RCC 7860 (cell line): ENCODE measurements around the gene TMEM245.

Experiments
- DNase-seq: peaks from one replicate; pipeline ENCODE4 v3.0.0-alpha.2; 2015; ENCODE audit warnings: low spot score
- FAIRE-seq: peaks from 2 replicates; lab custom pipeline; 2012; peaks lifted over from hg19 to GRCh38; lab: Jason Lieb, UNC

Gene TMEM245

GRCh38 chr9:109107402-109108240, 12.1 kb downstream of the TMEM245 start:
- FAIRE-seq = peak; percentile 92
- DNase-seq = peak; percentile 85

GRCh38 chr9:109101810-109102209, 17.9 kb downstream of the TMEM245 start:
- FAIRE-seq = peak; percentile 73
- peak; percentile 49 for DNase-seq

GRCh38 chr9:109101202-109101595, 18.5 kb downstream of the TMEM245 start:
- DNase-seq (no peak), FAIRE-seq (no peak)

GRCh38 chr9:109100543-109101201, 19.1 kb downstream of the TMEM245 start:
- FAIRE-seq (no peak), DNase-seq (no peak)

- no peak for DNase-seq
- FAIRE-seq = no peak
Observed at GRCh38 chr9:109098960-109099308, 20.8 kb downstream of the TMEM245 start.

GRCh38 chr9:109098171-109098959, 21.4 kb downstream of the TMEM245 start:
- FAIRE-seq (no peak), DNase-seq (no peak)

GRCh38 chr9:109097146-109097545, 22.6 kb downstream of the TMEM245 start:
- no peak for DNase-seq
- no peak for FAIRE-seq

- no peak for FAIRE-seq
- no peak for DNase-seq
Observed at GRCh38 chr9:109095321-109095720, 24.4 kb downstream of the TMEM245 start.

GRCh38 chr9:109094268-109094667, 25.5 kb downstream of the TMEM245 start:
- no peak for DNase-seq

GRCh38 chr9:109092587-109092986, 27.2 kb downstream of the TMEM245 start:
- FAIRE-seq = no peak
- DNase-seq = no peak

More at GRCh38 chr9:109094268-109094667, 25.5 kb downstream of the TMEM245 start:
- FAIRE-seq = no peak

GRCh38 chr9:109092051-109092580, 27.6 kb downstream of the TMEM245 start:
- no peak for FAIRE-seq
- DNase-seq = no peak

GRCh38 chr9:109088221-109088620, 31.5 kb downstream of the TMEM245 start:
- FAIRE-seq = no peak
- DNase-seq = no peak

- DNase-seq (no peak), FAIRE-seq (no peak)
Observed at GRCh38 chr9:109087795-109088194, 32.0 kb downstream of the TMEM245 start.

GRCh38 chr9:109086221-109086620, 33.5 kb downstream of the TMEM245 start:
- DNase-seq = peak; percentile 26
- FAIRE-seq = no peak

- FAIRE-seq = no peak
- no peak for DNase-seq
Observed at GRCh38 chr9:109085510-109085909, 34.2 kb downstream of the TMEM245 start.

- FAIRE-seq = no peak
- no peak for DNase-seq
Observed at GRCh38 chr9:109083813-109084405, 35.8 kb downstream of the TMEM245 start.

- DNase-seq = no peak
- FAIRE-seq = no peak
Observed at GRCh38 chr9:109083141-109083540, 36.6 kb downstream of the TMEM245 start.

- FAIRE-seq (no peak), DNase-seq (no peak)
Observed at GRCh38 chr9:109082091-109082620, 37.6 kb downstream of the TMEM245 start.

GRCh38 chr9:109074236-109074889, 45.4 kb downstream of the TMEM245 start:
- no peak for FAIRE-seq
- no peak for DNase-seq

GRCh38 chr9:109072821-109073435, 46.8 kb downstream of the TMEM245 start:
- FAIRE-seq (no peak), DNase-seq (no peak)
